HepG2 (cell line): ENCODE data around the gene EMC8.

Experiments
- ETV6 ChIP-seq: sonication (generic); formaldehyde crosslinking; conservative IDR thresholded peaks from 2 replicates; pipeline ENCODE4 v1.4.0; 2020; ENCODE audit warnings: missing genetic modification reagents
- IRF2 ChIP-seq: IDR thresholded peaks from 2 replicates; pipeline ENCODE4 v1.6.1; 2018; ENCODE audit warnings: missing genetic modification reagents, missing compliant biosample characterization
- KDM5B ChIP-seq: sonication (generic); formaldehyde crosslinking; IDR thresholded peaks from 2 replicates; pipeline ENCODE4 v1.4.0; 2020; ENCODE audit warnings: missing genetic modification reagents, mild to moderate bottlenecking, borderline replicate concordance
- MED1 ChIP-seq: sonication (generic); formaldehyde crosslinking; IDR thresholded peaks from 2 replicates; pipeline ENCODE4 v1.4.0; 2020; ENCODE audit warnings: missing genetic modification reagents
- NPAS2 ChIP-seq: sonication (generic); formaldehyde crosslinking; IDR thresholded peaks from 2 replicates; pipeline ENCODE4 v1.8.0; 2022; ENCODE audit warnings: mild to moderate bottlenecking, missing genetic modification reagents, borderline replicate concordance
- POLR2A ChIP-seq, 2 experiments: IDR thresholded peaks; 2 replicates each; pipeline ENCODE4 v1.6.1; 2011; ENCODE audit warnings: low read depth in 2 of 2, low read length in 2 of 2, mild to moderate bottlenecking in 1 of 2, moderate library complexity in 1 of 2; ENCODE audit not compliant: insufficient read depth in 1 of 2
- SIN3A ChIP-seq: IDR thresholded peaks from 2 replicates; pipeline ENCODE4 v1.6.1; 2011; ENCODE audit warnings: low read depth, mild to moderate bottlenecking, control low read depth, low read length, borderline replicate concordance
- TCF7L2 ChIP-seq: IDR thresholded peaks from 2 replicates; pipeline ENCODE4 v1.6.1; 2011; ENCODE audit warnings: mild to moderate bottlenecking, low read depth, low read length, moderate library complexity
- ZNF441 ChIP-seq: sonication (generic); formaldehyde crosslinking; IDR thresholded peaks from 2 replicates; pipeline ENCODE4 v1.7.0; 2021; ENCODE audit warnings: missing genetic modification reagents, borderline replicate concordance
- TF ChIP-seq, protein P1 (sequence below), 2 experiments: IDR thresholded peaks; 2 replicates each; pipeline ENCODE4 v1.6.1; 2011 to 2012; ENCODE audit warnings: low read length in 2 of 2, borderline replicate concordance in 1 of 2, low read depth in 1 of 2, mild to moderate bottlenecking in 1 of 2, moderate library complexity in 1 of 2
- TF ChIP-seq, protein P2 (sequence below): IDR thresholded peaks from 2 replicates; pipeline ENCODE4 v1.6.1; 2012; ENCODE audit warnings: low read depth, low read length, improper control_type of control experiment
- TF ChIP-seq, protein P3 (sequence below): sonication (generic); formaldehyde crosslinking; IDR thresholded peaks from 2 replicates; pipeline ENCODE4 v1.5.0; 2020; ENCODE audit warnings: mild to moderate bottlenecking, missing genetic modification reagents, moderate library complexity
- TF ChIP-seq, protein P4 (sequence below): sonication (generic); formaldehyde crosslinking; IDR thresholded peaks from 2 replicates; pipeline ENCODE4 v1.9.0; 2021; ENCODE audit warnings: missing genetic modification reagents, borderline replicate concordance

DNA sequence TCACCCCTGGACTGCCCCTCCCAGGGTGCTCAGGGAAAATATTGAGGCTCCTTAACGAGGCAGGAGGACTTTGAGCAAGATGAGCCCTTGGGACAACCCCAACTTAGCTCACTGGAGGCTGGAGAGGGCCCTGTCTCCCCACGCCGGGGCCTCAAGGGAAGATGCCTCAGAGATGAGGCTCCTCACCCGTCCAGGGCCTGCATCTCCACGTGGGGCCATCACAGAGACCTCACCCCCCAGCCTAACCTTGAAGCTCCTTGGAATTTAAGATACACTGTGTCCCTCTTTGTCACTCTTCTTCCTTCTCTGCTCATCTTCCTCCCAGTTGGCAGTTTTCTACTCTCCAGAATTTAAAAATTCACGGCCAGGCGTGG lies 11.4 kb upstream of the EMC8 start:
- TF ChIP-seq ETV6 (CRISPR knock-in tag) (no peak), TCF7L2 (no peak), ZNF441 (CRISPR knock-in tag) (no peak), POLR2A (IDR thresholded peaks at IDR 0.05; ENCODE audit: insufficient read depth in 1 of 2, low read depth in 2 of 2, low read length in 2 of 2) (no peak), SIN3A (no peak), IRF2 (CRISPR knock-in tag) (no peak), MED1 (CRISPR knock-in tag) (no peak), KDM5B (no peak), NPAS2 (CRISPR knock-in tag) (no peak)
- TF ChIP-seq, protein P1, sequence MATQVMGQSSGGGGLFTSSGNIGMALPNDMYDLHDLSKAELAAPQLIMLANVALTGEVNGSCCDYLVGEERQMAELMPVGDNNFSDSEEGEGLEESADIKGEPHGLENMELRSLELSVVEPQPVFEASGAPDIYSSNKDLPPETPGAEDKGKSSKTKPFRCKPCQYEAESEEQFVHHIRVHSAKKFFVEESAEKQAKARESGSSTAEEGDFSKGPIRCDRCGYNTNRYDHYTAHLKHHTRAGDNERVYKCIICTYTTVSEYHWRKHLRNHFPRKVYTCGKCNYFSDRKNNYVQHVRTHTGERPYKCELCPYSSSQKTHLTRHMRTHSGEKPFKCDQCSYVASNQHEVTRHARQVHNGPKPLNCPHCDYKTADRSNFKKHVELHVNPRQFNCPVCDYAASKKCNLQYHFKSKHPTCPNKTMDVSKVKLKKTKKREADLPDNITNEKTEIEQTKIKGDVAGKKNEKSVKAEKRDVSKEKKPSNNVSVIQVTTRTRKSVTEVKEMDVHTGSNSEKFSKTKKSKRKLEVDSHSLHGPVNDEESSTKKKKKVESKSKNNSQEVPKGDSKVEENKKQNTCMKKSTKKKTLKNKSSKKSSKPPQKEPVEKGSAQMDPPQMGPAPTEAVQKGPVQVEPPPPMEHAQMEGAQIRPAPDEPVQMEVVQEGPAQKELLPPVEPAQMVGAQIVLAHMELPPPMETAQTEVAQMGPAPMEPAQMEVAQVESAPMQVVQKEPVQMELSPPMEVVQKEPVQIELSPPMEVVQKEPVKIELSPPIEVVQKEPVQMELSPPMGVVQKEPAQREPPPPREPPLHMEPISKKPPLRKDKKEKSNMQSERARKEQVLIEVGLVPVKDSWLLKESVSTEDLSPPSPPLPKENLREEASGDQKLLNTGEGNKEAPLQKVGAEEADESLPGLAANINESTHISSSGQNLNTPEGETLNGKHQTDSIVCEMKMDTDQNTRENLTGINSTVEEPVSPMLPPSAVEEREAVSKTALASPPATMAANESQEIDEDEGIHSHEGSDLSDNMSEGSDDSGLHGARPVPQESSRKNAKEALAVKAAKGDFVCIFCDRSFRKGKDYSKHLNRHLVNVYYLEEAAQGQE (IDR thresholded peaks at IDR 0.05; ENCODE audit: borderline replicate concordance in 1 of 2, low read depth in 1 of 2, low read length in 2 of 2): no peak
- TF ChIP-seq, protein P2, sequence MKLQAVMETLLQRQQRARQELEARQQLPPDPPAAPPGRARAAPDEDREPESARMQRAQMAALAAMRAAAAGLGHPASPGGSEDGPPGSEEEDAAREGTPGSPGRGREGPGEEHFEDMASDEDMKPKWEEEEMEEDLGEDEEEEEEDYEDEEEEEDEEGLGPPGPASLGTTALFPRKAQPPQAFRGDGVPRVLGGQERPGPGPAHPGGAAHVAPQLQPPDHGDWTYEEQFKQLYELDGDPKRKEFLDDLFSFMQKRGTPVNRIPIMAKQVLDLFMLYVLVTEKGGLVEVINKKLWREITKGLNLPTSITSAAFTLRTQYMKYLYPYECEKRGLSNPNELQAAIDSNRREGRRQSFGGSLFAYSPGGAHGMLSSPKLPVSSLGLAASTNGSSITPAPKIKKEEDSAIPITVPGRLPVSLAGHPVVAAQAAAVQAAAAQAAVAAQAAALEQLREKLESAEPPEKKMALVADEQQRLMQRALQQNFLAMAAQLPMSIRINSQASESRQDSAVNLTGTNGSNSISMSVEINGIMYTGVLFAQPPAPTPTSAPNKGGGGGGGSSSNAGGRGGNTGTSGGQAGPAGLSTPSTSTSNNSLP: no peak
- TF ChIP-seq, protein P3, sequence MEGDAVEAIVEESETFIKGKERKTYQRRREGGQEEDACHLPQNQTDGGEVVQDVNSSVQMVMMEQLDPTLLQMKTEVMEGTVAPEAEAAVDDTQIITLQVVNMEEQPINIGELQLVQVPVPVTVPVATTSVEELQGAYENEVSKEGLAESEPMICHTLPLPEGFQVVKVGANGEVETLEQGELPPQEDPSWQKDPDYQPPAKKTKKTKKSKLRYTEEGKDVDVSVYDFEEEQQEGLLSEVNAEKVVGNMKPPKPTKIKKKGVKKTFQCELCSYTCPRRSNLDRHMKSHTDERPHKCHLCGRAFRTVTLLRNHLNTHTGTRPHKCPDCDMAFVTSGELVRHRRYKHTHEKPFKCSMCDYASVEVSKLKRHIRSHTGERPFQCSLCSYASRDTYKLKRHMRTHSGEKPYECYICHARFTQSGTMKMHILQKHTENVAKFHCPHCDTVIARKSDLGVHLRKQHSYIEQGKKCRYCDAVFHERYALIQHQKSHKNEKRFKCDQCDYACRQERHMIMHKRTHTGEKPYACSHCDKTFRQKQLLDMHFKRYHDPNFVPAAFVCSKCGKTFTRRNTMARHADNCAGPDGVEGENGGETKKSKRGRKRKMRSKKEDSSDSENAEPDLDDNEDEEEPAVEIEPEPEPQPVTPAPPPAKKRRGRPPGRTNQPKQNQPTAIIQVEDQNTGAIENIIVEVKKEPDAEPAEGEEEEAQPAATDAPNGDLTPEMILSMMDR (CRISPR knock-in tag): no peak
- TF ChIP-seq, protein P4, sequence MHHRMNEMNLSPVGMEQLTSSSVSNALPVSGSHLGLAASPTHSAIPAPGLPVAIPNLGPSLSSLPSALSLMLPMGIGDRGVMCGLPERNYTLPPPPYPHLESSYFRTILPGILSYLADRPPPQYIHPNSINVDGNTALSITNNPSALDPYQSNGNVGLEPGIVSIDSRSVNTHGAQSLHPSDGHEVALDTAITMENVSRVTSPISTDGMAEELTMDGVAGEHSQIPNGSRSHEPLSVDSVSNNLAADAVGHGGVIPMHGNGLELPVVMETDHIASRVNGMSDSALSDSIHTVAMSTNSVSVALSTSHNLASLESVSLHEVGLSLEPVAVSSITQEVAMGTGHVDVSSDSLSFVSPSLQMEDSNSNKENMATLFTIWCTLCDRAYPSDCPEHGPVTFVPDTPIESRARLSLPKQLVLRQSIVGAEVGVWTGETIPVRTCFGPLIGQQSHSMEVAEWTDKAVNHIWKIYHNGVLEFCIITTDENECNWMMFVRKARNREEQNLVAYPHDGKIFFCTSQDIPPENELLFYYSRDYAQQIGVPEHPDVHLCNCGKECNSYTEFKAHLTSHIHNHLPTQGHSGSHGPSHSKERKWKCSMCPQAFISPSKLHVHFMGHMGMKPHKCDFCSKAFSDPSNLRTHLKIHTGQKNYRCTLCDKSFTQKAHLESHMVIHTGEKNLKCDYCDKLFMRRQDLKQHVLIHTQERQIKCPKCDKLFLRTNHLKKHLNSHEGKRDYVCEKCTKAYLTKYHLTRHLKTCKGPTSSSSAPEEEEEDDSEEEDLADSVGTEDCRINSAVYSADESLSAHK (CRISPR knock-in tag): no peak
